ENCODE results near the gene GLIPR1L2. TPM values are rescaled to one million over a fixed set of nuclear protein-coding genes. Genes with fewer than 3 reads are reported as not detected.

The GLIPR1L2 gene
- total RNA-seq, 1 experiment from 2014 or later: 0.44 TPM

DNA sequence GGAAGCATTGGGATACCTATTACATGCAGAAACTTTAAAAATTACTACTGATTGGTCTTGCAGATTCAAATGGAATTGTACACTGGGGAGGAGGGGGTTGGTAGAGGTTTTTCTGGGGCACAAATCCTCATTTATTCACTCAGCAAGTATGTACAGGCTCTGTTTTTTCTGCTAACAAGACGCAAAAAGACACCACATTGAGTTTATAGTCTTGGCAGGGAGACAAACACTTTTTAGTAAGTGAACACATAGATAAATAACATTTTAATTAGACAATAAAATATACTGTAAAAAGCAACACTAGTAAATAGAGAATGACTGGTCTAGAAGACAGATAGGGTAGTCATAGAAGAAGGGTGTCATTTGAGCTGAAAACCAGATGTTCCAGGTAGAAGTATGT lies 23.8 kb downstream of the GLIPR1L2 start:
- no peak for ATAC-seq
- BruUV-seq (replicated peaks): no TSS peak
- no peaks in the 10 kb centered on the region for H3K36me3 ChIP-seq (ENCODE audit: control insufficient read depth in 1 of 2, insufficient read depth in 2 of 2, low read length in 2 of 2)
- ChIA-PET CTCF (no interaction called here), RAD21 (ENCODE audit: low non-redundant PET in 1 of 2, low total read pairs in 2 of 2, uncharacterized antibody in 2 of 2, unreplicated experiment in 2 of 2) (no interaction called here), POLR2A (no interaction called here)
- no peaks in the 10 kb centered on the region for H4K20me1 ChIP-seq (ENCODE audit: insufficient read depth)
- DNase-seq (ENCODE audit: low read depth, low spot score): no peak
- H3K9me2 ChIP-seq (ENCODE audit: insufficient read depth): no peaks in the 10 kb centered on the region; the same call in 1 of the 2 replicates
- TF ChIP-seq TCF7L2 (IDR thresholded peaks at IDR 0.05; ENCODE audit: borderline replicate concordance, extremely low read depth, insufficient read depth, insufficient read length) (no peak), ZFX (IDR thresholded peaks at IDR 0.05) (no peak), POLR2AphosphoS5 (IDR thresholded peaks at IDR 0.05; ENCODE audit: low read depth, low read length) (no peak), RAD21 (IDR thresholded peaks at IDR 0.05; ENCODE audit: low read depth) (no peak), POLR2A (IDR thresholded peaks at IDR 0.05; ENCODE audit: borderline replicate concordance, extremely low read depth, insufficient read depth, insufficient read length) (no peak), ZNF274 (IDR thresholded peaks at IDR 0.05; ENCODE audit: low read depth, low read length) (no peak), ZBTB33 (IDR thresholded peaks at IDR 0.05; ENCODE audit: extremely low read depth, insufficient replicate concordance, low read length) (no peak), EGR1 (IDR thresholded peaks at IDR 0.05; ENCODE audit: low read depth) (no peak), YY1 (IDR thresholded peaks at IDR 0.05; ENCODE audit: extremely low read depth, insufficient replicate concordance, low read depth, low read length) (no peak), JUND (IDR thresholded peaks at IDR 0.05) (no peak), CEBPB (IDR thresholded peaks at IDR 0.05; ENCODE audit: low read depth) (no peak), SRF (IDR thresholded peaks at IDR 0.05; ENCODE audit: low read depth) (no peak), ELF1 (IDR thresholded peaks at IDR 0.05; ENCODE audit: borderline replicate concordance, low read depth) (no peak), SP1 (IDR thresholded peaks at IDR 0.05; ENCODE audit: low read depth) (no peak), EZH2 (IDR thresholded peaks at IDR 0.05) (no peak), CBX3 (IDR thresholded peaks at IDR 0.05; ENCODE audit: low read depth) (no peak)
- TF ChIP-seq, protein P1, sequence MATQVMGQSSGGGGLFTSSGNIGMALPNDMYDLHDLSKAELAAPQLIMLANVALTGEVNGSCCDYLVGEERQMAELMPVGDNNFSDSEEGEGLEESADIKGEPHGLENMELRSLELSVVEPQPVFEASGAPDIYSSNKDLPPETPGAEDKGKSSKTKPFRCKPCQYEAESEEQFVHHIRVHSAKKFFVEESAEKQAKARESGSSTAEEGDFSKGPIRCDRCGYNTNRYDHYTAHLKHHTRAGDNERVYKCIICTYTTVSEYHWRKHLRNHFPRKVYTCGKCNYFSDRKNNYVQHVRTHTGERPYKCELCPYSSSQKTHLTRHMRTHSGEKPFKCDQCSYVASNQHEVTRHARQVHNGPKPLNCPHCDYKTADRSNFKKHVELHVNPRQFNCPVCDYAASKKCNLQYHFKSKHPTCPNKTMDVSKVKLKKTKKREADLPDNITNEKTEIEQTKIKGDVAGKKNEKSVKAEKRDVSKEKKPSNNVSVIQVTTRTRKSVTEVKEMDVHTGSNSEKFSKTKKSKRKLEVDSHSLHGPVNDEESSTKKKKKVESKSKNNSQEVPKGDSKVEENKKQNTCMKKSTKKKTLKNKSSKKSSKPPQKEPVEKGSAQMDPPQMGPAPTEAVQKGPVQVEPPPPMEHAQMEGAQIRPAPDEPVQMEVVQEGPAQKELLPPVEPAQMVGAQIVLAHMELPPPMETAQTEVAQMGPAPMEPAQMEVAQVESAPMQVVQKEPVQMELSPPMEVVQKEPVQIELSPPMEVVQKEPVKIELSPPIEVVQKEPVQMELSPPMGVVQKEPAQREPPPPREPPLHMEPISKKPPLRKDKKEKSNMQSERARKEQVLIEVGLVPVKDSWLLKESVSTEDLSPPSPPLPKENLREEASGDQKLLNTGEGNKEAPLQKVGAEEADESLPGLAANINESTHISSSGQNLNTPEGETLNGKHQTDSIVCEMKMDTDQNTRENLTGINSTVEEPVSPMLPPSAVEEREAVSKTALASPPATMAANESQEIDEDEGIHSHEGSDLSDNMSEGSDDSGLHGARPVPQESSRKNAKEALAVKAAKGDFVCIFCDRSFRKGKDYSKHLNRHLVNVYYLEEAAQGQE (IDR thresholded peaks at IDR 0.05; ENCODE audit: low read depth): no peak
- TF ChIP-seq, protein P2, sequence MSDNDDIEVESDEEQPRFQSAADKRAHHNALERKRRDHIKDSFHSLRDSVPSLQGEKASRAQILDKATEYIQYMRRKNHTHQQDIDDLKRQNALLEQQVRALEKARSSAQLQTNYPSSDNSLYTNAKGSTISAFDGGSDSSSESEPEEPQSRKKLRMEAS (IDR thresholded peaks at IDR 0.05): no peak
- TF ChIP-seq, protein P3, sequence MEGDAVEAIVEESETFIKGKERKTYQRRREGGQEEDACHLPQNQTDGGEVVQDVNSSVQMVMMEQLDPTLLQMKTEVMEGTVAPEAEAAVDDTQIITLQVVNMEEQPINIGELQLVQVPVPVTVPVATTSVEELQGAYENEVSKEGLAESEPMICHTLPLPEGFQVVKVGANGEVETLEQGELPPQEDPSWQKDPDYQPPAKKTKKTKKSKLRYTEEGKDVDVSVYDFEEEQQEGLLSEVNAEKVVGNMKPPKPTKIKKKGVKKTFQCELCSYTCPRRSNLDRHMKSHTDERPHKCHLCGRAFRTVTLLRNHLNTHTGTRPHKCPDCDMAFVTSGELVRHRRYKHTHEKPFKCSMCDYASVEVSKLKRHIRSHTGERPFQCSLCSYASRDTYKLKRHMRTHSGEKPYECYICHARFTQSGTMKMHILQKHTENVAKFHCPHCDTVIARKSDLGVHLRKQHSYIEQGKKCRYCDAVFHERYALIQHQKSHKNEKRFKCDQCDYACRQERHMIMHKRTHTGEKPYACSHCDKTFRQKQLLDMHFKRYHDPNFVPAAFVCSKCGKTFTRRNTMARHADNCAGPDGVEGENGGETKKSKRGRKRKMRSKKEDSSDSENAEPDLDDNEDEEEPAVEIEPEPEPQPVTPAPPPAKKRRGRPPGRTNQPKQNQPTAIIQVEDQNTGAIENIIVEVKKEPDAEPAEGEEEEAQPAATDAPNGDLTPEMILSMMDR (IDR thresholded peaks at IDR 0.05 in 2 of 3, conservative IDR thresholded peaks at IDR 0.05 in 1 of 3; ENCODE audit: borderline replicate concordance in 1 of 3, insufficient read depth in 1 of 3, low read depth in 2 of 3, low read length in 2 of 3): no peak
- H3K27me3 ChIP-seq (ENCODE audit: insufficient read depth, low read length): no peaks in the 10 kb centered on the region
- no peak overlapping the region for H3K27ac ChIP-seq (ENCODE audit: low read depth, low read length)
- H3K9ac ChIP-seq (ENCODE audit: low read length): no peak overlapping the region
- H3K79me2 ChIP-seq (ENCODE audit: insufficient read depth, low read length): no peaks in the 10 kb centered on the region
- H3K4me1 ChIP-seq (ENCODE audit: control insufficient read depth in 1 of 2, insufficient read depth in 2 of 2, low read length in 2 of 2): no peaks in the 10 kb centered on the region
- H3K4me3 ChIP-seq (replicated peaks in 1 of 2; ENCODE audit: low read depth in 1 of 2, low read length in 2 of 2): no peak overlapping the region
- H3K4me2 ChIP-seq (ENCODE audit: low read length): no peak overlapping the region
- H3K9me3 ChIP-seq (ENCODE audit: control insufficient read depth in 1 of 2, insufficient read depth in 1 of 2, low read depth in 1 of 2, low read length in 2 of 2): no peaks in the 10 kb centered on the region
- no peak overlapping the region for H2AFZ ChIP-seq (ENCODE audit: low read depth, low read length, poor library complexity, severe bottlenecking)
- intact Hi-C loops (cut with micrococcal nuclease): no loop called here
